Vagina (tissue), 2 donors: Measurements from ENCODE around the gene HOXB3.

Experiments used
- POLR2AphosphoS5 ChIP-seq, 2 donors: sonication (generic); formaldehyde crosslinking; IDR thresholded peaks; one replicate each; pipeline ENCODE4 v1.9.0; 2017; ENCODE audit warnings: antibody characterized with exemption in 2 of 2, mild to moderate bottlenecking in 2 of 2, low read depth in 1 of 2; ENCODE audit not compliant: insufficient read depth in 1 of 2
- TF ChIP-seq, protein P1 (sequence below), 3 experiments: fragments of 450-650 bp in 2 of 3; fragments of 200-600 bp in 1 of 3; sonication (generic) in 1 of 3; IDR thresholded peaks; one replicate each; pipeline ENCODE4 v1.5.1; 2017 to 2019; ENCODE audit warnings: antibody characterized with exemption in 3 of 3, mild to moderate bottlenecking in 2 of 3, moderate library complexity in 2 of 3

- TF ChIP-seq, protein P1, sequence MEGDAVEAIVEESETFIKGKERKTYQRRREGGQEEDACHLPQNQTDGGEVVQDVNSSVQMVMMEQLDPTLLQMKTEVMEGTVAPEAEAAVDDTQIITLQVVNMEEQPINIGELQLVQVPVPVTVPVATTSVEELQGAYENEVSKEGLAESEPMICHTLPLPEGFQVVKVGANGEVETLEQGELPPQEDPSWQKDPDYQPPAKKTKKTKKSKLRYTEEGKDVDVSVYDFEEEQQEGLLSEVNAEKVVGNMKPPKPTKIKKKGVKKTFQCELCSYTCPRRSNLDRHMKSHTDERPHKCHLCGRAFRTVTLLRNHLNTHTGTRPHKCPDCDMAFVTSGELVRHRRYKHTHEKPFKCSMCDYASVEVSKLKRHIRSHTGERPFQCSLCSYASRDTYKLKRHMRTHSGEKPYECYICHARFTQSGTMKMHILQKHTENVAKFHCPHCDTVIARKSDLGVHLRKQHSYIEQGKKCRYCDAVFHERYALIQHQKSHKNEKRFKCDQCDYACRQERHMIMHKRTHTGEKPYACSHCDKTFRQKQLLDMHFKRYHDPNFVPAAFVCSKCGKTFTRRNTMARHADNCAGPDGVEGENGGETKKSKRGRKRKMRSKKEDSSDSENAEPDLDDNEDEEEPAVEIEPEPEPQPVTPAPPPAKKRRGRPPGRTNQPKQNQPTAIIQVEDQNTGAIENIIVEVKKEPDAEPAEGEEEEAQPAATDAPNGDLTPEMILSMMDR (IDR thresholded peaks at IDR 0.05), result no peak
- no peak for TF ChIP-seq POLR2AphosphoS5 (IDR thresholded peaks at IDR 0.05; ENCODE audit: insufficient read depth in 1 of 2, low read depth in 1 of 2)
Measured at GRCh38 chr17:48568499-48569239, 21.4 kb downstream of the HOXB3 start.
